NK-92 (cell line): Measurements from ENCODE around the gene FHIT.

ENCODE experiments used
- DNase-seq: peaks from one replicate; lab custom pipeline; 2025; ENCODE audit not compliant: unreplicated experiment; lab: John Stamatoyannopoulos, UW

FHIT gene

DNA sequence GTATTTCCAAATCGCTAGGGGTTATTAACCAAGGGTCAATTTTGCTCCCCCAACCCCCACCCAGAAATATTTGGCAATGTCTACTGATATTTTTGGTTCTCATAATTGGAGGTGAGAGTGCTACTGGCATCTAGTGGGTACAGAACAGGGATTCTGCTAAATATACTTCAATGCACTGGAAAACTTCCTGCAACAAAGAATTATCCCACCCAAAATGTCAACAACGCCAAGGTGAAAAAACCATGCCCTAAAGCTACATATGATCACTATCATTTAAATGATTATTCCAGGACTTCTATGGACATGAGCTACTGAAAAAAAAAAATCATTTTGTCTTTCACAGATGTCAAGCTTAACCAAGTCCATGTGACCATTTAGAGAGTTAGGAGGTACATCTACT, 867.9 kb downstream of the FHIT start:
- DNase-seq: no peak

DNA sequence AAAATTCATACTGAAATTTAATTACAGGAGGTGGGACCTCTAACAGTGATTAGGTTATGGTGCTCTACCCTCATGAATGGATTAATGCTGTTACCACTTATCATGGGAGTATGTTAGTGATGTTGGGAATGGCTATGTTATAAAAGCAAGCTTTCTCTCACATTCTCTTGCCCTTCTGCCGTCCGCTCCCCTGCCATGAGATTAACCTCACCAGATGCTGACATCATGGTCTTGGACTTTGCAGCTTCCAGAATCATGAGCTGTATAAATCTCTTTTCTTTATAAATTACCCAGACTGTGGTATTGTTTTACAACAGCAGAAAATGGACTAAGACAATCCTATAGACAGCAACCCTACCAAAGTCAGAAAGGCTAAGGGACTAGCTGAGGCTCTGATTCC, 884.8 kb downstream of the FHIT start:
- DNase-seq: no peak

DNA sequence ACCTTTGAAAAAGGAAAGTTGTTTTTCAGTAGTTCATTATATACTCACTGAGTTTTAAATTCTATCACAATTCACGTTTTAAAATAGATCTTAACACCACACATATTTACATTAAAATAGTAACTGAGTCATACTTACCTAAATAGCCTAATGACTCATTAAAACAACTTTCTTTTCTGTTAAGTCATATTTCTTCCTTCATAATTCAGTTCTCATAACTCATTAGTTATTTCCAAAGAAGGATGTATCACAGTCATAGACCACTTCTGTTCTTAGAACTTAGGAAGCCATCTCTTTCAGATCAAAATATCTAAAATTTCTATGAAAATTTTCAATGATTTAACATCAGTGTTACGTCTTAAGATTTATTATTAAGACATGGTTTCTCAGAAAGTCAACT, 885.9 kb downstream of the FHIT start:
- DNase-seq: no peak

DNA sequence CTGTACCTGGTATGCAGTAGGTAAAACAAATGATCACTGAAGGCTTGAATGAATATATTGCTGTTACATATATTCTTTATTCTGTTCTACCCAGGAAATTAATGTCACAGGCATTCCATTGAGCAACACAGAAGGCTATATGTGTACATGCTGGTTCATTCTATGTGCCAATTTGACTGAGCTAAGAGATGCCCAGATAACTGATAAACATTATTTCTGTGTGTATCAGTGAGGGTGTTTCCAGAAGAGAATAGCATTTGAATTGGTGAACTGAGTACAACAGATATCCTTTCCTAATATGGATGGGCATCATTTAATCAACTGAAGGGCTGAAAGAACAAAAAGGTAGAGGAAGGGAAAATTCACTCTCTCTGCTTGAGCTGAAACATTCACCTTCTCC, 886.8 kb downstream of the FHIT start:
- DNase-seq: no peak

DNA sequence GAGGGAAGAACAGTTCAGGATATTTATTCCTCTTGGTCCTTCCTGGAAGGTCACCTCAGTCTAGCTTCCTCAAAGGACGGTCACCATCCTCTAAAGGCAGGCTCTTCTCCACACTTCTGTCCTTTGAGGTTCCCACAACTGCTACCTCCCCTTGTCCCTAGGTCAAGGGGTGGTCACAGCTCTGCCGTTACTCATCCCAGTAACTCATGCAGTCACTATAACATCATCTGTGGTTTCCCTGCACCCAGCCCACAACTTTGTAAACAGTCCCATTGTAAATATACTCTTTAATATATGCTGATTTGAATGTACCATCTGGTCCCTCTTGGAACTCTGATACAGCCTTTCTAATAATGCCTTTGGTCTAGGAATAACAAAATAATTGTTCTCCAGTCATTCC, 887.4 kb downstream of the FHIT start:
- DNase-seq: no peak

DNA sequence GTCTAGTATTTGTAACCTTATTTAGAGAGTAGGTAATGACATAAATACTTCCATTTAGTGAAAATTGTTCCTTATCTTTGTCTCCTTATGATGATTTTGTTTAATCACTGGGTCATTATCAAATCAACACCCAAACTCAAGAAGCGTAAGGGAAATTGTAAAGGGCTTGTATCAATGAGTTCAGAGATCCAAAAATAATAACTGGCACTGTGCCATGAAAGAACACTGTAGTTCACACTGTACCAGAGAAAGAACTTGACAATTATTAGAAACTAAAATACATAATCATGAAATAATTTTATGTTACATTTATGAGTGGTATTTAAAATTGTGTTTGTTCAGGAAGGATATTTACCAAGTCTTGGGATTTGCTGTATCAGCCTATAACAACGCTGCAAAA, 895.4 kb downstream of the FHIT start:
- DNase-seq: no peak

DNA sequence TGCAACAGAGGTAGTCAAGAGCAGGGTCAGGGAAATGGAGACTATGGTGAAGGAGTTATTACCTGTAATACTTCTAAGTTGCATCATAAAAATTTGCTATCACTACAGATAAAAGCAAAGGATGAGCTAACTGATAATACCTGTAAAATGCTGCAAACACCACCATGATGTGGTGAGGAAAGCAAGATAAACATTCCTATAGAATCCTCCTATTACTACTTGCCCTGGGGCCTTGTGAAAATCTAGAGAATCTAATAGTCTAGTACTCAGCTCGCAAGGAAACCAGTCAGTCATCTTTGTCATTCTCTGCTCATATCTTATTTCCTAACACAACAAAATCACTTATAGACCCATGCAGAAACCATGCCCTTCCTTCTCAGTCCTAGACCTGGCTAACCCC, 899.8 kb downstream of the FHIT start:
- no peak for DNase-seq

DNA sequence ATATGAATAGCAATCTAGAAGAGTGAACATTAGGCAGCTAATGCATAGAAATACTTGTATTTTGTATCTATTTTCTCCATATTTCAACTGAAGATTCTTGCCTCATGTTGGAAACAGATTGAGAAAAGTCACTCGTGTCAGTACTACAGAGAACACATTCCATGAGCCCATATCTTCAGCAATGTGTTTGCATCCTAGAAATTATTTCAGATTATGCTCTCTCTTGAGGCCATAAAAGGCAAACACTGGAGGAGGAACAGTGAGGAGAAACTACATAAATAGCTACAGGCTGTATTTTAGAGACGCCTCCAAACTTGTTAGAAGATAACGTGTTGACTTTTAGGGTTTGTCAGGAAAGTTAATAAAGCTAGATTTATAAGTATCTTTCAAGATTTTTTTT, 906.9 kb downstream of the FHIT start:
- no peak for DNase-seq

DNA sequence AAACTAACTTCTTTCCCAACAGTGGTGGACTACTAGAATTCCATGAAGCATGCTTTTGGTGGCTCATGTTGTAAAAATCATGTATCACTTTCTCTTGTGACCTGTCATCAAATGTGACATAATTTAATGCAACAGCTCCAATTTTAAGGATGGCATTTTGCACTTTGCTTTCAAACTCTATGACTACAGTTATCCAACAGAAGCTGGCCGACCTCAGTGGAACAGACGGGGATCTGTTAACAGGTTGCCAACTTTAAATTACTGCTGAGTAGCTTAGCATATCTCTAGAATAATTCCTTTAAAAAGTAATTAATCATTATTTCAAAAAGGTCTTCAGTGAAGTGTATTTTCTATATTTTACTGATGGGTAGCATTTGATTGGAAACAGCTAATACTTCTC, 907.4 kb downstream of the FHIT start:
- no peak for DNase-seq

DNA sequence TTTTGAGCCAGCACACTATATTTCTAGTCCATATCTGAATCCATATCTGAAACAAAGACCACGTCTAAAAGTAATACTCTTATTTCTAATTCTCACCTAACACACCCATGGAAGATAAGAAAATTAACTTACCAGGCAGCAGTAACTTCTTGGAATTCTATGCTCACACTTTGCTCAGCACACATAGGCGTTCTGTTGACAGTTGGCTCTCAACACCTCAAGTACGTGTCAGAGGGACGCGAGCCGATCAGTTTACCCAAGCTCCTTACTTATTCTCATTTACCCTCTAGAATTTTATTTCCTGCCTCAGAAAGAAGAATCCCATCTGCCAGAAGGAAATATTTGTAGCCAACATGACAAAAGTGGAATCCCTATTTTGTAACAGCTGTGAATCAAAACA, 911.9 kb downstream of the FHIT start:
- DNase-seq: no peak

DNA sequence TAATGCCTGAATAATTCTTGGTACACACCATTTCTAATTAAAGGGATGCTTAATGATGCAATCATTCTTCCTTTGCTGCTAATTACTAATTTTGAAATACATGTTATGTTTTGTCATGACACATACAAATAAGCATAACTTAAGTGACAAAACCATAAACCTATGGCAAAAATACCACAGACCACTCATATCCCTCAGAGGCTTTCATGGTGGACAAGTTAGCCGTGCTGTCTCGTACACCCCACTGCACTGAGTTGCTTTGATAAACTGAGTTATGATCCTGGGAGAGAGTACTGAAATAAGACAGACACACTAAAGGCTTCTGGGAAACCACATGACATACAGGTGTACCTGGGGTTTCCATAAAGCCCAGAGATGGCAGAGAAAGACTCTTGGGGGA, 913.8 kb downstream of the FHIT start:
- no peak for DNase-seq

DNA sequence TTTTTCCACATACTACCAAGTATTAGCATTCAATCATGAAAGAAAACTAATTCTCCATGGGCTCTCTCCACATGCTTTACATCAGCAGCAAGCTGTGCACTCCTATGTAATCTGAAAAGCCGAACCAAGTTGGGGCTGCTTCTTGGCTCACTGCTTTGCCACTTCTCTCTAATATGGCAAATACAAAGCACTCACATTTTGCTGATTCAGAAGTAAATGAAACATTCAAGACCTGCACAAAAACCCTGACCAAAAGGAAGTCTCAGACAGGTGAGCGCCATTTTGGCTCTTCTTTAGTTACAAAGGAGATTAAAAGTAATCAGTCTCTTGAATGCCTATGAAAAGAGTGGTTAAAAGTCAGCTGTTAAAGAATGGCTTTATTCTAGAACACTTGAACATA, 915.2 kb downstream of the FHIT start:
- no peak for DNase-seq

DNA sequence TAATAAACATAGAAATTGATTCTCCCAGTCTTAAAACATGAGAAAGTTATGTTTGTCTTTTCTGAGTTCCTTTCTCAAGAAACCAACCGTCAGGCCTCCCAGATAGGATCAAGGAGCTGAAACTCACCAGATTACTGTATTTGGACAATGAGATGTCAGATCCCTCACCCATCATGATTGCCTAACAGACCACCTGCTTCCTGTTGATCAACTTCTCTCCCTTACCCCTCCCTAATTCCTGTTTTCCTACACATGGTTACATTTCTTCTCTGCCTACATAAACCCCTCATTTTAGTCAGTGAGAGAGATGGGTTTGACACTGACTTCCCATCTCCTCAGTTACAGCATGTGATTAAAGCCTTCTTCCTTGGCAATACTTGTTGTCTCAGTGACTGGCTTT, 917.5 kb downstream of the FHIT start:
- no peak for DNase-seq

DNA sequence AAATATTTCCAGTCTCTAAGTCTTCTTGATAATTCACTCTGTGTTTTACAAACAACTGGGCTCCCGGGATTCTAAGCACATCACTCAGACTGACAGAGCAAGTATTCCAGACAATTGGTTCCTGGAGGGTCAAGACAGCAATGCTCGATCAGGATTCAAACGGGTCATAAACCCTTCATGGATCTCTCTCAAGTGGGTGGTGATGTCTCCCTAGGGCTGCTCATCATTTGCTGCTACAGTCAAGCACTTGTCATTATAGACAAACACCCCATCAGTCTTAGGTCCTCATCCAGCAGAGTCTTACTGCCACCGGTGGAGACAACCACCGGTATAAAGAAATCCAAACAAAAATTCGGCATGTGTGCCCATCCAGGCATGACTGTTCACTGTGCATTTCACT, 921.1 kb downstream of the FHIT start:
- DNase-seq: no peak

DNA sequence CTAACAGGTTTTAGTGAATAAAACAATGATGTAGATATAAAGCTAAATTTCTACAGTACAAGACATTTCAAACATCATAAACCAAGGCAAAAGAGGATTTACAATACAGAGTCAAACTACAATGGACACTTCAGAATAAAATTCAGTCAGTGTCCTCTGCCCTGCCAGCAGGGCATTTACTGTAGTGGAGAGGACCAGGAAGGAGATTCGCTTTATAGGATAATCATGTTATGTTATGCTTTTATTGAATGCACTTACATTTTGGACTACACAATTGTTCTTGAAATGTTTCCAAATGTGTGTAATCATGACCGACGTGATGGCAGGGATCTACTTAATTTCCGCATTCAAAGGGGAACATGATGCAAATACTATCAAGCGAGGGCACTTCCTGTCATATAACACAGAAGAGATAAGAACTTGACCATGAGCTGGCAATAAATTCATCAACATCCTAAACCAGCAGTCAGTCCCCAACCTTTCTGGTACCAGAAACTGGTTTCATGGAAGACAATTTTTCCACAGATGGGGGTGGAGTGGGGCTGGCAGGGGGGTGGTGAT, 925.6 kb downstream of the FHIT start:
- no peak for DNase-seq

DNA sequence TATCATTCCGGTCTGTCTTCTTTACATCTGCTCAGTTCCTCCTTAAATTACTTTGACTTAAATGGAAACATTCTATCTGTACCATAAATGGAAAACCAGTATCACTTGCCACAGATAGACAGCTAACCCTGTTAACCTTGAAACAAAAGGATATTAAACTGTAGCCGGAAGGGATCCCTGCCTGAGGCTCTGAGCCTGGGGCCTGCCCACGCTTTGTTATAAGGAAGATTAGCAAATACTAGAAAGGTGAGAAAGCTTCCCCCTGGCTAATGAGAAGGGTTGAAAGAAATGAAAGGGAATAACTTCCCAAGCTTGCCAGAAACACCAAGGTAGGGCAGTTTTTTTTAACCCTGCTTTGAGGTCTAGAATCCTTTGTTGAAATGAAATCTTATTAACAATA, 927.6 kb downstream of the FHIT start:
- DNase-seq: no peak

DNA sequence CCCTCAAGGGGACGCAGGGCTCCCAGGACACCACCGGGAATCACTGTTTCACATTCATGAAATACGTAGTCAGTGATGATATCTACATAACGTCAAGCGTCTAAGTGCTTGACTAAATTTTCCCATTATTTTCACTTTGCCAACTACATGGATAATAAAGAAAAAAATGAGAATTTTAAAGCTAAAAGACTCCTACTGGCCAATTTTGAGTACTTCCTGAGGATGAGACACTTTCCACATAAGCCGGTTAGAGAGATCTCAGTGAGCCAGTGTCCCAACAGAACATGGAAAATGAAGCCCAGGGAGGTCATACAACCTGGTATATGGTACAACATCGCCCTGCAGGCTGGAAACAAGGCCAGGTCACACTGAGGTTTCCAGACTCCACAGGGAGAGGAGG, 928.1 kb downstream of the FHIT start:
- DNase-seq: no peak

DNA sequence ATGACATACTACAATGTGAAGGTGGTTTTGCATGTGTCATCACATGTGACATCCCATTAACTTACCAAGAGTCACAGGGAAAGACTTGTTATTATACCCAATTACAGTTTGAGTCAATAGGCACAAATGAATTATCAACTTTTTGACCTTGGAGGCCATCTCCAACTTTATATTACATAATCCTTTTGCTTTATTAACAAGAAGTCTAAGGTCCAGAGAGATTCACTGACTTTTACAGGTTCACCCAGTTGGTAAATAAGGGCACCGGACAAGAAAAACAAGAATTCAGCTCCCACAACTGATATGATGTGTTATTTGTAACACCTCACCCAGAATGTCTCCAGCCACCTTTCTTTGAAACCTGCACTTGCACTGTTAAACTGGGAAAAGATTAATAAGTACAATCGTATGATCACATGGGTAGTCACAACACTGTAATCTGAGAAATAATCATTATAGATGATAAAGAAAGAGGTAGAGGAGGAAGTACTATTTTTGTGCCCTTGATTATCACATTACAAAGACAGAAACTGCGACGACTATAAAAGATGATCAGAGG, 928.9 kb downstream of the FHIT start:
- no peak for DNase-seq

DNA sequence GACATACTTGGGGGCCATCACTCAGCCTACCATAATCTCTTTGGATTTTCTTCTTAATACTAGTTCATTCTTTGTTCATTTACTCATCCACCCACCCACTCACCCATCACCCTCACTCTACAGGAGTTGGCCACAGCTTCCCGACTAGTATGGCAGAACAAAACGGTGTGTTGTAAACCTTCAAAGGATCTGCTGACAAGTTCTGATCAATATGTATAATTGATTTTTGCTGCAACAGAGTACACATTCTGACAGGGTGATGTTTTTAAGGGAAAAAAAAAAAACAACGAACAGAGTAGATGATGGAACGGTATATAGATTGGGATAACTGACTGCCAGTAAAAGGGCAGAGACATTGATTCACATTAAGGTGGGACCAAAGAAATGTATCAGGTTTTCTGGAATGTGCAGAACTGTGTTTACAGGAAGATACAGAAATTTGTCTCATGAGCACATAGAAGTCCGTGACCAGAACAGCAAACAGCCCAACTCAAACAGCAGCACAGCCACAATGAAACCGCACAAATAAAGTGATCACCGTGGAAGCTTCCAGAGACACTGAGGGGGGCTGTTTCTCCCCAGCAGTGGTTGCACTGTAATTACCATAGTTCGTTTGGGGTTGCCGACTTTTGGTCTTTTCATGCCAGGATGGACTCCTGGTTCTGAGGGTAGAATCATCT, 931.9 kb downstream of the FHIT start:
- DNase-seq: no peak

DNA sequence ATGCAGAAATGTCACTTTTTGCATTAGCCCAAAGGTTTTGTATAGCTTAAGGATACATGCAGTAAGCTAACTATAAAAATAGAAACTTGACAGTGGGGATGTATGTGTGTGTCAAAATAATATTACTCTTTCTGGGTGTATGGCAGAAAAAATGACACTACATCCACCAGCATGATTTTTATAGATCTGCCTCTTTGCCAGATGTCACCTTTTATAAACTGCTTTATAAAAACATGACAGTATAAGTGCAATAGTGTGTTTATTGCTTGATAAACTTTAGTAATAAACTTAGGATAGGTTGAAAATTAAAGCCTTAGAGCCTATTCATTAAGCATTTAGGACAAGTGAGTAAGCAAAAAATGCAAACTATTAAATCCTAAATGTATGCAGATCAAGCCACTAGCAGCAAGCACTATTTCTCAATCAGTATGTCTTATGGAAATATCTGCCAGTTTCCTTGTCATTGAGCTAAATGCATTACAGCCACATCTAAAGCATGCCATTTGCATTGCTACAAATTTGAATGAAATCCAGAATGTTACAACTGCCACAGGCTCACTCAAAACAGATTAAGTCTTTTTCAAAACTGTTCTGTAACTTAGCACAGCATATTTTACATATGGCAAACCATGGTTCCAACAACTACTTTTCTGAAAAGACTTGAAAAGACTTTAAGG, 935.0 kb downstream of the FHIT start:
- DNase-seq: no peak

DNA sequence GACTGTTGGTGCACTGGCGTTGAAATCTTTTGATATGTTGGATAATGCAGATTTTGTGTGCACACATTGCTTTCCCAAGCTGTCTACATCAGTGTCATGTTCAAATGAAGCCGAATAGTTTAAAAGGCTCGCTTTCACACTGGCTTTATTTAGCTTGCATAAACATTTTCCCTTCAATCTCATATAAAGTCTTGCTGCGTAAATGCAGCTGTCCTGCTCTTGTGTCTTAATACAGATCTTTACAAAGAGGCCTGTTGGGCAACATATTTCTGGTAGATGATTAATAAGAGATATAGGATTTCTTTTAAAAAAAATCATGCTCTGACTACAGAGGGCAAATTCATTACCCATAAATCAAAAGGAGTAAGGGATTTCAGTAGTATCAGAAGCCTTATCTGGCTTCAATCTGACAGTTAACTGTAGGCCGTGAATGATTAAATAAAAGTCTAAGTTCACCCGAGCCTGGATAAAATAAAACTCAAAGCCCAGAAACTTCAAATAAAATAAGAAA, 937.2 kb downstream of the FHIT start:
- DNase-seq: no peak

DNA sequence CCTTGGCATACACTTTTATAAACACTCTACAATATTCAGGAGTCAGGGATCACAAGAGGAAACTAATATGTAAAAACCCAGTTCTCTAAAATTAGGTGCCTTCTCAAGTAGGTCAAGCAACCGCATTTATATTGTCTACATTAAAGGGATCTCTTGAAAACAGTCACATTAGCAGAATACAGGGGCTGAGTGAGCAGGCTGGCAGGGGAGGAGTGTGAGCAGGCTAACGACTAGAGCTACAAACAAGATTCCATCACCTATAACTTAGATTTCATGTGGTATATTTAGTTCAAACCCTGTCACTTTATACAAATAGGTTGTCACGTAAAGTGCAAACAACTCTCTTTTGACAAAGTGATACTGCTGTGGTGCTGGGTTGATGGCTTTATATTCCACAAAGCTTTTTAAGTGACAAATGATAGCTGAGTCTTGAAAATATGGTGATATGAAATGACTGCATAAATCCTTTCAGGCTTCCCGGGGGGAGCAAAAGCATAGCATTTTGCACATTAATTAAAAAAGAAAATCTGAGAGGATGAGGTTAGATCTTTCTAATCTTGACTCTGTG, 937.9 kb downstream of the FHIT start:
- DNase-seq: no peak
